ENCODE results near the gene TRHDE. TPM values are rescaled to one million over a fixed set of nuclear protein-coding genes. Genes with fewer than 3 reads are reported as not detected.

The TRHDE gene
- total RNA-seq, 1 donor from 2014 or later, result 0.64 TPM

GRCh38 chr12:72313806-72314205 lies 41.6 kb downstream of the TRHDE start:
- Mint-ChIP-seq H3K4me3 (ENCODE audit: unreplicated experiment) (no peak overlapping the region), H3K36me3 (ENCODE audit: unreplicated experiment) (no peaks in the 10 kb centered on the region), H3K27ac (ENCODE audit: unreplicated experiment) (no peak overlapping the region), H3K27me3 (ENCODE audit: unreplicated experiment) (no peaks in the 10 kb centered on the region), H3K4me1 (ENCODE audit: unreplicated experiment) (no peaks in the 10 kb centered on the region), H3K9me3 (ENCODE audit: unreplicated experiment) (no peaks in the 10 kb centered on the region)
- no peak for TF ChIP-seq CTCF (IDR thresholded peaks at IDR 0.05)
- DNase-seq (ENCODE audit: extremely low spot score, unreplicated experiment), result no peak

- no peak for DNase-seq (ENCODE audit: extremely low spot score, unreplicated experiment)
- no peaks in the 10 kb centered on the region for H3K9me3 Mint-ChIP-seq (ENCODE audit: unreplicated experiment)
- H3K27me3 Mint-ChIP-seq (ENCODE audit: unreplicated experiment), result no peaks in the 10 kb centered on the region
- H3K4me3 Mint-ChIP-seq (ENCODE audit: unreplicated experiment), result no peak overlapping the region
- no peaks in the 10 kb centered on the region for H3K4me1 Mint-ChIP-seq (ENCODE audit: unreplicated experiment)
- no peak for TF ChIP-seq CTCF (IDR thresholded peaks at IDR 0.05)
- H3K36me3 Mint-ChIP-seq (ENCODE audit: unreplicated experiment), result no peaks in the 10 kb centered on the region
- no peak overlapping the region for H3K27ac Mint-ChIP-seq (ENCODE audit: unreplicated experiment)
These were observed 43.7 kb downstream of the TRHDE start for GRCh38 chr12:72315858-72316257.

GRCh38 chr12:72318341-72318740 lies 46.2 kb downstream of the TRHDE start:
- no peaks in the 10 kb centered on the region for H3K9me3 Mint-ChIP-seq (ENCODE audit: unreplicated experiment)
- H3K4me1 Mint-ChIP-seq (ENCODE audit: unreplicated experiment), result no peaks in the 10 kb centered on the region
- TF ChIP-seq CTCF (IDR thresholded peaks at IDR 0.05), result no peak
- no peak overlapping the region for H3K4me3 Mint-ChIP-seq (ENCODE audit: unreplicated experiment)
- no peak overlapping the region for H3K27ac Mint-ChIP-seq (ENCODE audit: unreplicated experiment)
- no peaks in the 10 kb centered on the region for H3K27me3 Mint-ChIP-seq (ENCODE audit: unreplicated experiment)
- no peak for DNase-seq (ENCODE audit: extremely low spot score, unreplicated experiment)
- H3K36me3 Mint-ChIP-seq (ENCODE audit: unreplicated experiment), result no peaks in the 10 kb centered on the region

- Mint-ChIP-seq H3K4me1 (ENCODE audit: unreplicated experiment) (peaks cover 3% of the 10 kb centered on the region), H3K4me3 (ENCODE audit: unreplicated experiment) (no peak overlapping the region), H3K9me3 (ENCODE audit: unreplicated experiment) (no peaks in the 10 kb centered on the region), H3K27me3 (ENCODE audit: unreplicated experiment) (peaks cover 5% of the 10 kb centered on the region), H3K36me3 (ENCODE audit: unreplicated experiment) (no peaks in the 10 kb centered on the region), H3K27ac (ENCODE audit: unreplicated experiment) (no peak overlapping the region)
- no peak for TF ChIP-seq CTCF (IDR thresholded peaks at IDR 0.05)
- DNase-seq (ENCODE audit: extremely low spot score, unreplicated experiment), result no peak
These were observed 51.7 kb downstream of the TRHDE start for GRCh38 chr12:72323881-72324280.

DNA sequence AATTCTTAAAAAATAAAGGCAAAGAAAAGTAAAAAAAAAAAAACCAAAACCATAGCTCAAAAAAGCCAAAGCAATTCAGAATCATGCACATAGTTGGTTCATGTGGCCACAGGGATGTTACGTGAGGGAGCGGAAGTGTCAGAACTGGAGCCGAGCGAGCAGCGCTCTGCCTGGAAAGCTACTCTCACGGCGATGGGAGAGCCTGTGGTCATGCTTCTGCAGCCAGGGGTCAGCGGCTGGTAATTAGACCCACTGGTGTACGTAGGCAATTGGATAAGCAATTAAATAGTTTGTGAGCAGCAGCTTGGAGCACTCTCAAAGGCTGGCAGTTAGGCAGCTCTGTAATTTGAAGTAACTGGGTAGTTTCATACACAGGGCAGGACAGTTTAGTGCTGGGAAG lies 58.1 kb downstream of the TRHDE start:
- Mint-ChIP-seq H3K36me3 (ENCODE audit: unreplicated experiment) (no peaks in the 10 kb centered on the region), H3K4me3 (ENCODE audit: unreplicated experiment) (peak overlapping the region; percentile 40), H3K9me3 (ENCODE audit: unreplicated experiment) (no peaks in the 10 kb centered on the region), H3K27me3 (ENCODE audit: unreplicated experiment) (peaks cover 5% of the 10 kb centered on the region), H3K4me1 (ENCODE audit: unreplicated experiment) (no peaks in the 10 kb centered on the region), H3K27ac (ENCODE audit: unreplicated experiment) (no peak overlapping the region)
- TF ChIP-seq CTCF (IDR thresholded peaks at IDR 0.05), result no peak
- DNase-seq (ENCODE audit: extremely low spot score, unreplicated experiment), result no peak
